Measurements from ENCODE around the gene RGS10. TPM values are rescaled to one million over a fixed set of nuclear protein-coding genes. Genes with fewer than 3 reads are reported as not detected.
A peak's percentile ranks its signal among the peaks of the same experiment; 100 is the strongest.

RGS10 gene
- total RNA-seq, 4 donors from 2014 or later: 15.2 to 27.0 (median 23.0) TPM

DNA sequence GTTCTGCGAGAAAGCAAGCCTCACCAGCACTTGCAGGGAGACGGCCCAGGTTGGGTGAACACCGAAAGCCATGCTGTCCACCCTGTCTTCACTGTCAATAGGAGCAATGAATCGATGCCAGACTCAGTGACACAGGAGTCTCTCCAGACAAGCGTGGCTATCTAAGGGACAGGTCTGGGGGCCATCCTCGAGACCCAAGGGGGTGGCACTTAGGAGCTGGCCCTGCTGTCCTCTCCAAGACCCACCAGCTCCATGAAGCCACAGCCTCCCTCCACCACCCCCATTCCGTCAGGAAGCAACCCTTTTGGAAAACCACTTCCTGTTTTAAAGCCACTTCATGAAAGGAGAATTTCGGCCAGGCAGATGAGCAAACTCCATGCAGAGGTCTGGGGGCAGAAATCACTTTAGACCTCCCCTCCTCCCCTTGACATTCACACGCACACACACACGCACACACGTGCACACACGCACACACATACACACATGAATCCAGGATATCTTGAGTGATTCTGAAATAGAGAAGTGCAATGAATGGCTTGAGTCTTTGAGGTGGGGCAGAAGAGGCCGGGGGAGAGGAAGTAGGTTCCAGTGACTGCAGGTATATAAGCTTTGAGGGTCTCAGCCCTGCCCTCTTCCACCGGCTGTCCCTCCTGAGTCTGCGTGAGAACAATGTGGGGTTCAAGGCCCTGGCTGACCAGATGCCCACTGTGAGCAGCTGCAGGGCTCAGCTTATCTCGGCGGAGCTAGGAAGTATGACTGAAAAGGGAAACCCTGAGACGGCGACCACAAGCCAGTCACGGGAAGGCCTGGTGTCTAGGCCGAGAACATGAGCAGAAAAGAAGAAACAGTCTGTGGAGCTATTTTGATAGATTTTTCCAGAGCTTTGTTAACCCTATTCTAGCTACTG, 25.0 kb downstream of the RGS10 start:
- peaks cover 8% of the 10 kb centered on the region for H3K4me1 ChIP-seq
- no peak for DNase-seq (ENCODE audit: low spot score in 2 of 2)
- no peaks in the 10 kb centered on the region for H3K27me3 ChIP-seq
- no peak overlapping the region for H3K4me3 ChIP-seq
- TF ChIP-seq, protein P1, sequence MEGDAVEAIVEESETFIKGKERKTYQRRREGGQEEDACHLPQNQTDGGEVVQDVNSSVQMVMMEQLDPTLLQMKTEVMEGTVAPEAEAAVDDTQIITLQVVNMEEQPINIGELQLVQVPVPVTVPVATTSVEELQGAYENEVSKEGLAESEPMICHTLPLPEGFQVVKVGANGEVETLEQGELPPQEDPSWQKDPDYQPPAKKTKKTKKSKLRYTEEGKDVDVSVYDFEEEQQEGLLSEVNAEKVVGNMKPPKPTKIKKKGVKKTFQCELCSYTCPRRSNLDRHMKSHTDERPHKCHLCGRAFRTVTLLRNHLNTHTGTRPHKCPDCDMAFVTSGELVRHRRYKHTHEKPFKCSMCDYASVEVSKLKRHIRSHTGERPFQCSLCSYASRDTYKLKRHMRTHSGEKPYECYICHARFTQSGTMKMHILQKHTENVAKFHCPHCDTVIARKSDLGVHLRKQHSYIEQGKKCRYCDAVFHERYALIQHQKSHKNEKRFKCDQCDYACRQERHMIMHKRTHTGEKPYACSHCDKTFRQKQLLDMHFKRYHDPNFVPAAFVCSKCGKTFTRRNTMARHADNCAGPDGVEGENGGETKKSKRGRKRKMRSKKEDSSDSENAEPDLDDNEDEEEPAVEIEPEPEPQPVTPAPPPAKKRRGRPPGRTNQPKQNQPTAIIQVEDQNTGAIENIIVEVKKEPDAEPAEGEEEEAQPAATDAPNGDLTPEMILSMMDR (IDR thresholded peaks at IDR 0.05): no peak
- TF ChIP-seq POLR2AphosphoS5 (IDR thresholded peaks at IDR 0.05) (no peak), EP300 (IDR thresholded peaks at IDR 0.05) (no peak), POLR2A (IDR thresholded peaks at IDR 0.05) (no peak)
- H3K9me3 ChIP-seq: no peaks in the 10 kb centered on the region
- 74% methylated on average over 18 of the region's 21 CpGs for WGBS
- no peaks in the 10 kb centered on the region for H3K36me3 ChIP-seq
- H3K27ac ChIP-seq: peak overlapping the region; percentile 13

DNA sequence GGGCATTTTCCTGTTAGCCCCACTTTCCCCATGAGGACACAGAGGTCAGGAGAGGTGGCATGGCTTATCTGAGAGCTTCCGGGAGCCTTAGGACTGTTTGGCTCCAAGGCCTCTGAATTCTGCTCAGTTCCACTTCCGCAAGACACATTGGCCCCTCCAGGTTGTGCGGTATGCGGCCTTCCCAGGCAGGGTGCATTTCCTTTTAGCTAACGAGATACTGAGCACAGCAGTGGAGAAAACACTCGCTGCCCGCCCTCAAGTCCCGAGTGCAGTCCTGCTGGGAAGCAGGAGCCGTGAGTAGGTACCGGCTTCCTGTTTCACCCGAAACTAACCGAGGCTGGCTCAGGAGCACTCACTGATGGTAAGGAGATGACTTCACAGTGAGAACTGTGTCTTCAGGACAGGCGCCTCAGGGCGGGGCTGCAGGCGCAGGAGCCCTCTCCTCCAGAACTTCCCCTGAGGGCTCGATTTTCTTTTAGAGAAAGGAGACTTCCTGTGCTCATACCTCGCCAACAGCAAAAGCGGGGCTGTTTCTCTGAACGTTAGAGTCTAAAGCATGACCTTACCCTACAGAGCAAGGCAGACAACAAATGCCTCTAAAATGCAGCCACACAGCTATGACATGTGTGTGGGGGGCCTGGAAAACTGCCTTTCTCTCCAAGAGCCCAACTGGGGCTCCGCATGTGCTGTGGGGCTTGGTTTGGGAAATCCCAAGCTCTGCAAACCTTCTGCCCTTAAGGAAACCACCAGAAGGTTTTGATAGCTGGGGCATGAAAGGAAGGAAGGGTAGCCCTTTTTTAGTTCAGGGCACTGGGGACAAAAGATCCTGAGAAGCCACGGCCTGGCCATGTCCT, 25.9 kb downstream of the RGS10 start:
- peaks cover under 1% of the 10 kb centered on the region for H3K36me3 ChIP-seq
- H3K4me1 ChIP-seq: peaks cover 8% of the 10 kb centered on the region
- H3K4me3 ChIP-seq: no peak overlapping the region
- TF ChIP-seq, protein P1 (IDR thresholded peaks at IDR 0.05): no peak
- TF ChIP-seq POLR2A (IDR thresholded peaks at IDR 0.05): no peak
- no peak for TF ChIP-seq POLR2AphosphoS5 (IDR thresholded peaks at IDR 0.05)
- no peak for TF ChIP-seq EP300 (IDR thresholded peaks at IDR 0.05)
- no peak for DNase-seq (ENCODE audit: low spot score in 2 of 2)
- peak overlapping the region; percentile 13 for H3K27ac ChIP-seq
- no peaks in the 10 kb centered on the region for H3K27me3 ChIP-seq
- WGBS: 72% methylated on average over 21 of the region's 21 CpGs
- no peaks in the 10 kb centered on the region for H3K9me3 ChIP-seq

DNA sequence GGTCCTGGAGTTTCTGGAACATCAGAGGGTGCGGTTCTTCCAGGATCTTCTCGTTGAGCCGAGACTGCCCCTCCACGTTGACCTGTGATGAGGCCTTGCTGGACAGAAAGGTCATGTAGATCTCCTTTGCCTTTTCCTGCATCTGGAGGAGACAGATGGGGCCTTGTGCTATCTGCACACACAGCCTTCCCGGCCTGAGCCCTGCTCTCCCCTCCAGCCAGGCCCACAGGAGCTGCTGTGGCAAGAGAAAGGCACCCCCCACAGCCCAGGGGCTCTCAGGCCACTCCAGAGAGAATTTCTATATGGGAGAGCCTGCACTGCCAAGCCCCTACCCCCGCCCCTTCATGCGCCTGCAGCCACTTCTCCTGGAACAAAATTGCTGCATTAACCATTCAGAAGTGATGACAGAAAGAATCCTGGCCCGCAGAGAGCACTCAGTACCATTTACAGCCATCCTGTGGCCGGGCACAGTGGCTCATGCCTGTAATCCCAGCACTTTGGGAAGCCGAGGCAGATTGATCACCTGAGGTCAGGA, 26.9 kb downstream of the RGS10 start:
- no peak for DNase-seq (ENCODE audit: low spot score in 2 of 2)
- WGBS: 96% methylated on average over 7 of the region's 10 CpGs
- Histone ChIP-seq H3K27me3 (no peaks in the 10 kb centered on the region), H3K4me1 (peaks cover 8% of the 10 kb centered on the region), H3K4me3 (no peak overlapping the region), H3K27ac (no peak overlapping the region), H3K36me3 (peaks cover 4% of the 10 kb centered on the region), H3K9me3 (no peaks in the 10 kb centered on the region)
- TF ChIP-seq, protein P1 (IDR thresholded peaks at IDR 0.05): no peak
- TF ChIP-seq POLR2A (IDR thresholded peaks at IDR 0.05) (no peak), POLR2AphosphoS5 (IDR thresholded peaks at IDR 0.05) (no peak), EP300 (IDR thresholded peaks at IDR 0.05) (no peak)

DNA sequence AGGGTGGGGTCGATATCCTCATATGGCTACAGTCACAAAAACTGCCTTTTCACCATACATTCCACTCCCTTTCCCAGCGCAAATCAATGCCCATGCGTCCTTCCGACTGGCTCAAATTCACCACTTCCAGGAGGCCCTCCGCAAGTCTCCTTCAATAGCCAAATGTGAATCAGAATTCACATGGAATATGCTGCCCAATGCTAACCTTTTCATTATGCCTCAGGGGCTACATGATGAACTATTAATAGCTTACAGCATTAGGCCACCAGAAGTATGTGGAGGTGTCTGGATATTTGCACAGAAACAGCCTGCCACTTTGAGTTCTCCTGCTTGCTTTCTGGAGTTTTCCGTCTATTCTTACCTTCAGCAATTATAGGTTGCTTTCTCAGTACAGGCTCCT, 27.7 kb downstream of the RGS10 start:
- WGBS: 98% methylated on average over 6 of the region's 6 CpGs
- Histone ChIP-seq H3K27ac (no peak overlapping the region), H3K4me1 (peaks cover 15% of the 10 kb centered on the region), H3K36me3 (peaks cover 4% of the 10 kb centered on the region), H3K9me3 (no peaks in the 10 kb centered on the region), H3K27me3 (no peaks in the 10 kb centered on the region), H3K4me3 (no peak overlapping the region)
- TF ChIP-seq POLR2A (IDR thresholded peaks at IDR 0.05) (no peak), POLR2AphosphoS5 (IDR thresholded peaks at IDR 0.05) (no peak), EP300 (IDR thresholded peaks at IDR 0.05) (no peak)
- TF ChIP-seq, protein P1 (IDR thresholded peaks at IDR 0.05): no peak
- no peak for DNase-seq (ENCODE audit: low spot score in 2 of 2)
